Measurements from ENCODE around the gene TLR10.

- no peak for TF ChIP-seq RAD21 (conservative IDR thresholded peaks at IDR 0.05 in 1 of 2, IDR thresholded peaks at IDR 0.05 in 1 of 2)
- no peak for TF ChIP-seq GATA3 (IDR thresholded peaks at IDR 0.05; ENCODE audit: borderline replicate concordance)
- no peak for TF ChIP-seq JUNB (IDR thresholded peaks at IDR 0.05)
Measured at GRCh38 chr4:38795087-38795486, 12.3 kb upstream of the TLR10 start.

Measured in A549 (cell line).